HS-5 (cell line): Measurements from ENCODE around the gene TMOD2.
A peak's percentile ranks its signal among the peaks of the same experiment; 100 is the strongest.

Source experiments
- DNase-seq: peaks from one replicate; pipeline ENCODE4 v3.0.0-alpha.2; 2012; ENCODE audit warnings: low read depth

TMOD2 gene

DNA sequence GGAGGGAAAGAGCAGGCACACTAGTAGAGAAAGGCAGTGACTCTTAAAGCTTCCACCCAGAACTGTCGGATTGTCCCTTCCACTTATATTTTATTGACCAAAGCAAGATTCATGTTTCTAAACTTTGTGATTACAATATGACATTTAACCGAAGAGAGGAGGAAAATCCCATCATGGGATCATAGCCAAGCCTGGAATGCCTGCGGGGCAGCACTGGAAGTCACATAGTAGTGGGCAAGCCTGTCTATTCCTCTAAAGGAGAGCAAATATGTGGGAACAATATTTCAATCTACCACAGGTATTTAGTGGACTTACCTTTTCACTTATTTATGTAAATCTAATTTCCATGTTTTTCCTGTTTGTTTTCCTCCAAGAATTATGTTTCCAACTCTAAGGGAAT is 74.3 kb downstream of the TMOD2 start:
- DNase-seq = no peak

DNA sequence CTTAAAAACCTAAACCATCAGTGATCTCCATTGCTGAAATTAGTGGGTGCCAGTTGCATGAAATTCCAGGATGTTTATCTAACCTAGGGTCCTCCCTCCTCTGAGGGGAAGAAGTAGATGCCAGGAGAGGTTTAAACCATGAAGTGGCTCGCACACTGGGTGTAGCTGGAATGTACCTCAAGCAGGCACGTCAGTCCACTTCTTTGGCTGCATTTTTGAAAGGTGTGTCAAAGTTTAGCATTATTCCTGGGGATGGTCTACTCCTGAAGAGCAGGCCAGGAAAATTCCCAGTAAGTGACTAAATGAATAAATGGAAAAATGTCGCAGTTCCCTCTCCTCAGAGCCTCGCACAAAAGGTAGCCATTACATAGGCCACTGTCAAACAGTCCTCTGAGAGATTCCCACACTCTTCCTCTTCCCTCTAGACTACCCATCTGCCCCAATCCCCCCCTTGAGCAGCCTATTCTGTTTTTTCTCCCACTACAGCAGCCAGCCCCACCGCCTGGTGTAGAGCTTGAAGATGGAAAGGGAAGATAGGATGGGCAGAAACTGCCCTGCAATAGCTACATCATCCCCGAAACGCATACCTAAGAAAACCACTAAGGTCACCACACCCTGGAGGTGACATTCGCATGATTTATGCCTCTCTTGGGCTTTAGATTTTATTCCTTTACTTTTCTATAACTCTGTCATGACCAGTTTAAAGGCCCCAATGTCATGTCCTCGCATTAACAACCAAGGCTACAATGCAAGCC is 77.4 kb downstream of the TMOD2 start:
- peak; percentile 56 for DNase-seq

DNA sequence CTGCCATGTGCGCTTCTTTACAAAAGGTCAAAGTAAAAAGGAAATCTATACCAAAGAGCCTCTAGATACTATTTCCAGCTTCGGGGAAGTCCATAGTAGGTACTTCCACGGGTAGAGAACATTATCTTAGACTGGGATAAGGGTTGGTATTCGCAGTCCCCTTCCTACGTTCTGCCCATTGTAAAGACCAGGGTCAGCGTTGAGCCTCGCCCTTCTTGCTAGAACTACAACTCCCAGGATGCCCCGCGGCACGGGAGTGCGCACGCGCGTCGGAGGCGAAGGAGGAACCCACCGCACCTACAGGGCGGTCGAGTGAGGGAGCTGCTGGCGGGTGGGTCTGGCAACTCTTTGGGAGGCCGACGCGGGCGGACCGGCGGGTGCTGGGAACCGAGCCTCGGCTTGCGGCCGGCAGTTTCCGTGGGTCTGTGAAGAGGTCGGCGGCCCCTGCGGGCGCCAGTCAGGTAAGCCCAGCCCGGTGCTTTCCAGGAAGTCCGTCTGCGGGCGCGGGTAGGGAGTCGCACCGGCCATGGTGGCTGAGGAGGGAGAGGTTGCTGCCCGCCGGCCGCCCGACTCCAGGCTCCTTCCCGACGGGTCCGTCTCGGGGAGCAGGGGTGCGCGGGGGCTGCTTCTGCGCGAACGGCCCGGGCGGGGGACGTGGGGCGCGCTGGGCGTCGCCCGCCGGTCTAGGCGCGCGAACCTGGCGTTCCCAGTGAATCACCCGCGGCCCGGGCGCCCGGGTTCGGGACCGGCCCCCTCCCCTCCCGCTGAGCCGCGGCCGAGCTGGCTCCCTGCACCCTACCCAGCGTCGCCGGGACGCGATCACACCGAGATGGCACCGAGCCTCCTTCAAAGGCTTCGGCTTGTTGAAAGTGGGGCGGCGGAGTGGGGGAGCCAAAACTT is 78.2 kb downstream of the TMOD2 start, which contains the start of gene TMOD3:
Gene TMOD3 (plus strand): TSS at position 278 of the 900 bp plus-strand sequence. CDS start 33,232 bp downstream, outside the sequence.
- DNase-seq = peak; percentile 73

DNA sequence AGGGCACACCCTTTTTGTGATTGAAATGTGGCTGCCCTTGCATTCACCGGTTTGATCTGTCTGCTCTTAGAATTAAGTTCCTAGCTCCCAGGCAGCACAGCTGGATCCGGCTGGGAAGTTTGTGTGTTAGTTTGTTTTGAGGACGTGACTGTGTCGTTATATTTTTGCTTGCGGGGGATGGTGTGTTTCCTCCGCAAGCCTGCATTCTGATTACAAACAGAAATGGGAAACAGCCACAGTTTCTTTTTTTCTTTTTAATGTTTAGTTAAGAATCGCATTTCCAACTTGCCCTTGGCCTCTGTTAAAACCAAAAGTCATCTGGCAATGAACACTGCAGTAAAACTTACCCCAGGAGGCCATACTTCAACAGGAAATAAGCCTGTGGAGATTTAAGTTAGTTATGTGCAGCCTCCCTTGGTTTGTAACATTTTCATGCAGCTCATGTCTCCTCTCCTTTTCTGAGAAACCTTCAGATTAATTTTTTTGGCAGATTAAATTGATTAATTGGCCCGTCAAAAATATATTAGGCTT is 78.9 kb downstream of the TMOD2 start:
- peak; percentile 23 for DNase-seq

DNA sequence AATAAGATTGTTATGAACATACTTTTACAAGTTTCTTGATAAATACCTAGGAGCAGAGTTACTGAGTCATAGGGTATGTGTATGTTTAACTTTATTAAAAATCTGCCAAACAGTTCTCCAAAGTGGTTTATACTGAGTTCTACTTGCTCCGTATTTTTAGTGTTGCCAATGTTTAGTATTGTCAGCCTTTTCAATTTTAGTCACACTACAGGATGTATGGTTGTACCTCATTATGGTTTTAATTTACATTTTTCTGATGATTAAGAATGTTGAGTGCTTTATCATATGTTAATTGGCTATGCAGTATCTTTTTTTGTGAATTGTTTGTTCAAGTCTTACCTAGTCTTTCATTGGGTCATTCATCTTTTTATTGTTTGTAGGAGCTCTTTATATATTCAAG is 82.4 kb downstream of the TMOD2 start:
- DNase-seq = no peak

DNA sequence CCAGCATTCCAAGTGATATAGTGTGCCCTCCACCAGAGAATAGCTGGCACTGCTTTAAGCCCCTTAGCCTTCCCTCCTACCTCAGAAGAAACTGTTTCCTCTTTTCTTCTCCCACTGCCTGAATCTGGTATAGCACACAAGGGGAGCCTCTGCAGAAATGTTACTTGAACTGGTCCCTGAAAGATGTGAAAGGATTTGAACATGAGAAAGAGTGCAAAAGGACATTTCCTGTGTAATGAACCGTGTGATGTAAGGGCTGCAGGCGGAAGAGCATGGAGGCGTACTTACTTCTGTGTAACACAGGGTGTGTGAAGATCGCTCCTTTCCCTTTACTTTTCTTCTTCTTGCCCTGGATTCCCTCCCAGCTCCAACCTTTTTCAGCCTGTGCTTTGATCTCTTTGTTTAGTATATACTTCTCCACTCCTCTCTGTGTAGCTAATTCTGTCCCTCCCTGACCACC is 86.4 kb downstream of the TMOD2 start:
- DNase-seq = no peak

DNA sequence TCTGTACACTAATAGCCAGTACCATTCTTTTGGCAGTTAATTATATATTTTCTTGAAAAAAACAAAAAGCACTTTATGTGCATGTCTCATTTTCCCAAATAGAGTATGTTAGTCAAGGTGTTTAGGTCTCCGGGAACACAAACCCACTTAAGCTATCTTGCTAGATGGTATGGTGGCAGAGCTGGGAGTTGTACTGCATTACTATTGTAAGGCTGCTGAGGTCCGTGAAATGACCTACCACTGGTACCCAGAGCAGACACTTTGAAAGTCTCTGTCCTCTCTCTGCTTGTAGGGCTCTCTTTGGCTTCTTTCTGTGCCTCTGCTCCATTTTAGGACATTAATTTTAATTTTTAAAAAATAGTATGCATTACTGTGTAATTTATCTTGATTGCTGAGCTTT is 86.9 kb downstream of the TMOD2 start:
- DNase-seq = no peak

DNA sequence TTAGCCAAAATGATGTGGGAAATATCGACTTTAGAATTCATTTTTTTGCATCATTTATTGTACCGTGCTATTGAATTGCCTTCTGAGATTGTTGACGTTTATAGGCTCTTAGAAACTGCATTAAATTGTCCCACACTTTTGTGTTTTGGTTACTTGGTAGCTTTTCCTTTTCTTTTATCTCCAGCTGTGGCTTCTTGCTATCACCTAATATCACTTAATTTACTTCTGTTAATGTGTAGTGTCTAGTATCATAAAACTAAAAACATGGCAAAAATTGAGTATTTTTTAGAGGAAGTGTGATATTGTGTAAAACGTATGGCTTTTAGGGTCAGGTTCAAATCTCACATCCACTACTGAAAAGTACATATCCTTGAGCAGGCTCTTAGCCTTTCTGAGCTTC is 89.3 kb downstream of the TMOD2 start:
- no peak for DNase-seq

DNA sequence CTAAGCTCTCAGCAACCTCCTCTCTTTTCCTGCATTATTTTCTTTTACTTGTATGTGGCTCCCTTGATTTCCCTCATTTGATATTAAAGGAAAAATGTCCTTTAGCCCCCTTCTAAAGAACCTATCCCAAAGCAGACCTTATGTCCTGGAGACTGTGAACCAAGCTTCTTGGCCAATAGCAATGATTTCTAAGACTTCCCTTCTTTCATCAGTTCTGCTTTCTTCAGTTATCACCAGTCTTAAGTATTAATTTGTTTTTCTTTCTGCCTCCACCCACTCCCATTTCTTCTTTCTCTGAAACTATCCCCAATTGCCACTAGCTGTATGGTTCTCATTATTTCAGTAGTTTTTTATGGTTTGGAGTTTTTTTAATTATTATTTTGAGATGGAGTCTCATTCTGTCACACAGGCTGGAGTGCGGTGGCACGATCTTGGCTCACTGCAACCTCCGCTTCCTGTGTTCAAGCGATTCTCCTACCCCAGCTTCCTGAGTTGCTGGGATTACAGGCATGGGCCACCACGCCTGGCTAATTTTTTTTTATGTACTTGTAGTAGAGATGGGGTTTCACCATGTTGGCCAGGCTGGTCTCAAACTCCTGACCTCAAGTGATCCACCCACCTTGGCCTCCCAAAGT is 90.1 kb downstream of the TMOD2 start:
- no peak for DNase-seq

DNA sequence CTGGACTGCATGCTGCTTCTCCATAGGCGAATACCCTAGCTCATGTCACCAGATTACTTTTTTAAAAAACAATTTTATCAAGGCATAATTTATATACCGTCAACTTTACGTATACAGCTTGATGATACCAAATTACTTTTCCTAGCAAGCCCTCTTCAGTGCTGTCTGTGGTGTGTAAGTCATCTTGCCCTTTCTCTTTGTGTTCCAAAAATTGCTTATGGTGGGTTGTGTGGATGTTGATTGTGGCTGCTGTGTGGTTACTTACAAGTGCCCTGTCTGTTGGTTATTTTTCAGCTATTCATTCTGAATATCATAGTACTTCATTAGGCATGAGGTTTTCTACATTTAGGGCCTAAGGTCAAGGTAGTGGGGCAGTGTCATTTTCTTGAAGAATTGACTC is 90.9 kb downstream of the TMOD2 start:
- DNase-seq = no peak

DNA sequence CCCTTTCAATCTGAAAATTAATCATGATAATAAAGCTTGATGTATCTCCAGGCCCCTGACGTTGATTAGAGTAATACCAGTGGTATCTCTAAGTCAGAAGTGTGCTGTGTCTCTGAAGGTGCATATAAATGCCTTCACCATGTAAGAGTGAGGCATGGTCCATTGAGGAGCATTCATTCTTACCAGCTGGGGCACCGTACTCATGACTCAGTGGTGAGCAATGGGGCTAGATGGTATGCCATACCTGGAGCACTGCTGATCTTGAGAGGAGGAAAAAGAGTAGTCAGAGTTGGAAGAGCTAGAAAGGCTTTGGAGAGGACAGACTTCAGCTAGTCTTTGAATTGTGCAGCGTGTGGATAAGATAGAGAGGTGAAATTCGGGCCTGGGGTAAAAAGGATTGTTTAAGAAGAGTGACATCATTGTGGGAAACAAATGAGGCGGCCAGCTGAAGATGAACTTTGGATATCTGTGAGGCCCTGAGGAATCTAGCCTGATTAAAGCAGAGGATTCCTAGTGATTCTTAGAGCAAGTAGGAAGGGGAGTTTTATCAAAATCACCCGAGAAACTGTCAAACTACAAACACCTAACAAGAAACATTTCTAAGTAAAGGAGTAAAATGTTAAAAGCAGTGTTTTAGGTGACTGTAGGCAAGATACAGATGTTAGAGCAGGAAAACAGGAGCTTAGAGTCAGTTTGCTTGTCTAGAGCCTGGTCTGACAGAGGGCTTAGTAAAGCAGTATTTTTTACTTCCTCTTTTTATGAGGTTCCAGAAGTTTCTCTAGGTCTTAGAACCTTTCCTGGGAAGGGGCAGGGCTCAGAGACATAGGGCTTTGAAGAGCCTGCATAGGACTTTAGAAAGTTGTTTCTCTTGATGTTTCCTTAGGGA is 91.7 kb downstream of the TMOD2 start:
- DNase-seq = peak; percentile 24

DNA sequence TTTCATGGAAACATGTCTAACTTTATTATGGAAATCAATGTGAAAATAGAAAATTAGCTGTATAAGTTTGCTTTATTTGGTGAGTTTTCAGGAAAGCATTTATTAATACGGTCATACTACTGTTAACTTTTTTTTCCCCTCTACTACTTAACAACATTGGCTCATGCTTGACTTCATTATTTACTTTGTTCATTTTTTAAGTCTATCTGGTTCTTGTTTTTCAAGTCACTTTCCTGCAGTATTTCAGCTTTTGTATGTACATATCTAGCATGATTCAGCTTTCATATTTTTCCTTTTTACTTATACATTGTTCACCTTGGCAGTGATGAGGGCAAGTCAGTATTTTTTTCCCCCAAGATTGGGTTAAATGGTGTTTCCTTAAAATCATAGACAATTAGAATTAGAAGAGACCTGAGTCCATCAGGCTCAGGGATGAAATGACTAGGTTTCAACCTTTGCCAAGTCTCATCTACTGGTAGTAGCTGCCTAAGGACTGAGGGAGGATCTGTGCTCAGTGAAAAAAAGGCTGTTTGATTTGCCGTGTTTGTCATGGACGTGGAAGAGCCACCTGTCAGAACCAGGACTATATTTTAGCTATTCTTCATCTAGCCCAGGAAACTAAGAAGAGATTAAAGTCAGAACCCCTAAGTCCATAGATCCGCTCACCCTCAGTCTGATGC is 93.5 kb downstream of the TMOD2 start:
- no peak for DNase-seq

DNA sequence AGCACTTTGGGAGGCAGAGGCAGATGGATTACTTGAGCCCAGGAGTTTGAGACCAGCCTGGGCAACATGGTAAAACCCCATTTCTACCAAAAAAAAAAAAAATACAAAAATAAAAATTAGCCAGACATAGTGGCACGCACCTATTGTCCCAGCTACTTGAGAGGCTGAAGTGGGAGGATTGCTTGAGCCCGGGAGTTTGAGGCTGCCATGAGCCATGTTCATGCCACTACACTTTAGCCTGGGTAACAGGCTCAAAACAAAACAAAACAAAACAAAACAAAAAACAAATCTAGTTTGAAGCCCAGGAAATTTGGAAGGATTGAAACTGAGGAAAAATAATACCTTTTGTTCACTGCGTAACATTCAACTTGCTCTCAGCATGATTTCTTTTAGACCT is 94.7 kb downstream of the TMOD2 start:
- no peak for DNase-seq

DNA sequence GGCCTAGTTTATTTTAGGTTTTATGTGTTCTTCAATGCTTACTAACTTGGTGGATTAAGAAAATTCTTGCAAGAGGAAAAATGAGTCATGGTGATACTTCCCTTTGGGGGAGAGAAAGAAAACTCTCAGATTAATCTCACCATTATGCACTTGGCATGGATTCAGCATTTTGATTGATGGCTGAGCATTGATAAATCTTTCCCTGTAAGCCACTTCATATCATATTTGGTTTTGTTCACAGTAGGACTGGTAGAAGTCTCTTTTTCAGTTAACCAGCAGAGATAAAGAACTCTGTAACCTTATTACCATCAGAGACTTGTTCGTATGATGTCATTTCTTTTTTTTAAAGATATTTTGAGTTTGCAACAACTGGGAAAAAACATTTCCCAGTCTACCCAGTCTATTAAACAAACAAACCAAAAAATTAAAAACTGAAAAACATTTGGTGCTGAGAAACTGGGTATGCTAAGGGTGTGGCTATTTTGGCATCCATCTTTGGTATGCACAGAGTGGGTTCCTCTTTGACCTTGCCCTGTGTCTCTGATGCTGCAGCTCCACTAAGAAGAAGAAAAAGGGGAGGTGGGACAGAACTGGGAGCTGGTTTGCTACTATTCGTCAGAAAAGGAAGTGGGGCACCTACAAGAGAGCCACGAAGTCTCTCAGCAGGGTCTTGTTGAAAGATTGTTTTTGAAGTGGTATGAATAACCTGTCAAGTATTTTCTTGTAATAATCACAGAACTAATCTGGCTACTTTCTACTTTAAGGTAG is 95.2 kb downstream of the TMOD2 start:
- peak; percentile 53 for DNase-seq

DNA sequence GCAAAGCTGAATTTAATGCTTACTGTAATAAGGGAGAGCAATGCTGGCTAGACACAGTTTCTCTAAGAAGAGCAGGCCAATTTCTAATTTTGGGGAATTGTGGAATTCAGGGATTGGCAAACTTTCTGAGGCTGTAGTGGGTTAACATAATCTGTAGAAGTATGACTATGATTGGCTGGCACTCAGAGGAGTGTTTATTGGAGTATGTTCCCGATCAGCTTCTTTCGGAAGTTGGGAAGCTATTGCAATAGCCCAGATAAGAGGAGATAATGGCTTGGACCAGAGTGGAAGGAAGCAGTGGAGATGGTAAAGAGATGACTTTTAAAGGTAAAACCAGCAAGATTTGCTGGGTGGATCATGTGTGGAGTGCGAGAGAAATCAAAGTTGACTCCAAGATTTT is 97.4 kb downstream of the TMOD2 start:
- no peak for DNase-seq

DNA sequence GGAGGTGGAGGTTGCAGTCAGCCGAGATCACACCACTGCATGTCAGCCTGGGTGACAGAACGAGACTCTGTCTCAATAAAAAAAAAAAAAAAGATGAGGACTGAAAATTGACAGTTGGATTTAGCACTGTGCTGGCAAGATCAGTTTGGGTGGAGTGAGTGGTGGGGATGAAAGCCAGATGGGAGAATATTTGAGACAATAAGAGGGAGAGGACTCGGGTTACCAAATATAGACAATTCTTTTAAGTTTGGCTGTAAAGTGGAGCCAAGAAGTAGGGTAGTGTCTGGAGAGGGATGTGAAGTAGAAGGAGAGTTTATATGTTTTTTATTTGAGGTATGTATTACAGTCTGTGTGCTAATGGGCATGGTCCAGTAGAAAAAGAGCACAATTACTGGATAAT is 98.5 kb downstream of the TMOD2 start:
- DNase-seq = no peak

DNA sequence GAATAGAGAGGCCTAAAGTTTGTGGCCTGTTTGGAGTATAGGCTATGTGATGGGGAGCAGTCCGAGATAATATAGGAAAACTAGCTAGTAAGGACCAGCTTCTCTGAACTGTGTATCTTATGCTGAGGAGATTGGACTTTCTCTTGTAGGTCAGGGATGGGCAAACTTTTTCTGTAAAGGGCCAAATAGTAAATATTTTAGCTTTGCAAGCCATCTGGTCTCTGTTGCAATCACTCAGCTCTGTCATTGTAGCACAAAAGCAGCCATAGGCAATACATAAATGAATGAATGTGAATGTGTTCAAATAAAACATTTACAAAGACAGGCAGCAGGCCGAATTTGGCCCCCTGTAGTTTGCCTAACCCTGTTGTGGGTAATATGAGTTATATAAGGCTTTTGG is 102.6 kb downstream of the TMOD2 start:
- DNase-seq = no peak

DNA sequence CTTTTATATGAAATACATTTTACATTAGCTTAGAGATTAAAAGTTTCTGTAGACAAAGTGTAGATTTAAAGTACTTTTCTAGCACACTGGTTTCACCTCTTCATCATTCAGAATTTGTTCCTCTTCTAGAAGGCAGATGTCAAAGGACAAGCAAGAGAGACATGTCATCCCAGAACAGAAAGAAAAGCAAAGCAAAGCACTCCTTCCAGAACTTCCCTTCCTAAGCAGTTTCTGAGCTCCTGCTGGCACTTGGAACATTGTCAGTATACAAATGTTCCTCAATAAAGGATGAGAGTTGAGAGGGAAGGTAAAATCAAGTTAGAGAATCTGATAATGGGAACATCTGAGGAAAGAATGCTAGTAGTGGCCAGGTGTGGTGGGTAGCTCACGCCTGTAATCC is 104.2 kb downstream of the TMOD2 start:
- DNase-seq = no peak

DNA sequence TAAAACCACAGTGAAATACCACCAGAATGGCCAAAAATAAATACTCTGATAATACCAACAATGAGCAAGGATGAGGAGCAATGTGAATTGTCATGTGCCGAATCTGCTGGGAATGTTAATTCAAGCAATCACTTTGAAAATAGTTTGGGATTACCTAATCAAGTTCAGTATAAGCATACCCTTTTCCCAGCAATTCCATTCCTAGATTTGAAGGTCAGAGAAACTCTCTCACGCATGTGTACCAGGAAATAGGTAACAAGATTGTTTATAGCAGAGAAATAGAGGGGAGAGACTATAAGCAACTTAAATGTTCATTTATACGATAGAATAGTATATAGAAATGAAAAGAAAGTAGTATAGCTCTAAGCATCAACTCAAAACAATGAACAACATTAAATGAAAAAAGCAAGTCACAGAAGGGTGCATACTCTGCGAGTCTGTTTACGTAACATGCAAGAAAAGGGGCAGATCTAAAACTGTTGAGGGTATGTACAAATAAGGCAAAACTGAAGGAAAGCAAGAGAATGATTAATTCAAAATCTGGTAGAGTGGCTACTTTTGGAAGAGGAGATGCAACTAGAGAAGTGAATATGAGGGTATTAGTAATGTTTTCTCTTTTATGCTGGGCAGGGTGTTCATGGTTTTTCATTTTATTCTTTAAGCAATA is 105.5 kb downstream of the TMOD2 start:
- DNase-seq = no peak
